Measurements from ENCODE around the gene NBPF6.
"Not testable (repeated sequence)": the region's sequence is repeated elsewhere in the genome, so short reads cannot be mapped to it uniquely, and the experiment has no call there.

- not testable (repeated sequence) for TF ChIP-seq SP1 (IDR thresholded peaks at IDR 0.05; ENCODE audit: low read depth, low read length); SMC3 (IDR thresholded peaks at IDR 0.05; ENCODE audit: borderline replicate concordance, low read length); CTCF (IDR thresholded peaks at IDR 0.05 in 2 of 3, conservative IDR thresholded peaks at IDR 0.05 in 1 of 3; ENCODE audit: control insufficient read depth in 2 of 3, extremely low read depth in 1 of 3, insufficient read depth in 1 of 3, low read depth in 3 of 3, low read length in 3 of 3); IRF4 (IDR thresholded peaks at IDR 0.05; ENCODE audit: low read depth, low read length)
Measured at GRCh38 chr1:108466166-108466565, 16.0 kb downstream of the NBPF6 start.
